ENCODE data around the gene PPP1R15A.
A peak's percentile ranks its signal among the peaks of the same experiment; 100 is the strongest.
"Not testable (repeated sequence)": the region's sequence is repeated elsewhere in the genome, so short reads cannot be mapped to it uniquely, and the experiment has no call there.

Gene PPP1R15A

GRCh38 chr19:48881741-48882657, 9.8 kb downstream of the PPP1R15A start:
- no peak for DNase-seq (ENCODE audit: low read depth)

DNA sequence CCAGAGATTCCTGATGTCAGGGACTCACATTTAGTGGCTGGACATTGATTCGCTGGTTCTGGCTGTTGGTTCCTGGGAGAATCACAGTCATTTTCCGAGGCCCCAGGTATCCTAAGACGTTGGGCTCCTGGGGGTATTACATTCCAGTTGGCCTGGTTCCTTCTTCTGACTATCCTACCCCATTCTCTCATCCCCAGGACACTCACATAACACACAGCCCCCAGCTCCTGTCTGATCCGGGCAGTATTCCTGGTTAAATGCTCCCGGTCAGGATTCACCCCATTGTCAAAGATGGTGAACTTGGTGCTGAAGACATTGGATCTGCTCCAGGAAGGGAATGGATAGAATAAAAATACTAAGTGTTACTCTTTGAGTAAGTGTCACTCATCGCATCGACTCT, 11.5 kb downstream of the PPP1R15A start:
- no peak for DNase-seq (ENCODE audit: low read depth)

DNA sequence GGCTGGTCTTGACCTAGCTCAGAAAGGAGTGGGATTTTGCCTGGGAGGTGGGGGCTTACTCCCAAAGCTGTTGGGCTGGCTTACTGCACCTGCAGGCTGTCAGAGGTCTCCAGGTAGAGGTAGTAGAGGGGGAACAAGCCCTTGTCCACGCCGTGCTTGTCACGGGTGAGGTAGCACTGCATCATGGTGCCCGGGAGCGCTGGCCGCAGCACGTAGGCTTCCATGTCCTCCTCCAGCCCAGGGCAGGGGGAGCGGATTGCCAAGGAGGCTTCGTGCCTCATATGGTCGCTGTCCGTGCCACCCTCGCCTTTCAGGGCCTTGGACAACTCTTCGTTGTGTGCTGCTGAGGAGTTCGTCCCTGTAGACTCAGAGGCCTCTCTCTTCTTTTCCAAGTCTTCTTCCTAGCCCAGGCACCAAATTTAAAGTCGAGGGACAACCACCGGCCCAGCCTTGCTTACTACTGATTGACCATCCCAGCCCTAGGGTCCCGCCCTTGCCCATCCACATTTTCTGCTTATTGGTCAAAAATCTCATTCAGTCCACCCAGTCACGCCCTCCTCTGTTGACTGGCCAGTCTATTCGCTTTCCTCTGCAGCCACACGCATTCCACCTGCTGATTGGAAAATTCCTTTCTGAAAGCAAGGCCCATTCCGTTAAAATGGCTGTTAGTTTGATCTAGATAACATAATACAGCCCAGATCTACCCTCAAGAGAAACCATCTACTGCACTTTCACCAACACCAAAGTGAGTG, 15.8 kb downstream of the PPP1R15A start:
- DNase-seq (ENCODE audit: low read depth) = no peak

DNA sequence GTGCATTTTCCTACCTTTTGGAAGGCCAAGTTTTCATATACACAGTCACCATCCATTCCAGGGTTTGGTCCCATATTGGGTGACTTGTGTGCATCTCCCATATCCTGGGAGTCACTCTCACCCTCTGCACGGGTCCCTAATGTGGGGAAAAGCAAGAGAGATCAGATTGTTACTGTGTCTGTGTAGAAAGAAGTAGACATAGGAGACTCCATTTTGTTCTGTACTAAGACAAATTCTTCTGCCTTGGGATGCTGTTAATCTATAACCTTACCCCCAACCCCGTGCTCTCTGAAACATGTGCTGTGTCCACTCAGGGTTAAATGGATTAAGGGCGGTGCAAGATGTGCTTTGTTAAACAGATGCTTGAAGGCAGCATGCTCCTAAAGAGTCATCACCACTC, 17.3 kb downstream of the PPP1R15A start:
- DNase-seq (ENCODE audit: low read depth) = not testable (repeated sequence)

GRCh38 chr19:48890551-48890950, 18.3 kb downstream of the PPP1R15A start:
- no peak for DNase-seq (ENCODE audit: low read depth)

- DNase-seq (ENCODE audit: low read depth) = no peak
These were observed 23.0 kb downstream of the PPP1R15A start for GRCh38 chr19:48895226-48895625.

GRCh38 chr19:48896191-48896720, 24.0 kb downstream of the PPP1R15A start:
- no peak for DNase-seq (ENCODE audit: low read depth)

- no peak for DNase-seq (ENCODE audit: low read depth)
These were observed 25.0 kb downstream of the PPP1R15A start for GRCh38 chr19:48897181-48897580.

GRCh38 chr19:48899386-48899749, 27.1 kb downstream of the PPP1R15A start:
- DNase-seq (ENCODE audit: low read depth) = not testable (repeated sequence)

- peak; percentile 95 for DNase-seq (ENCODE audit: low read depth)
These were observed 27.7 kb downstream of the PPP1R15A start, which contains the start of gene NUCB1 for GRCh38 chr19:48899781-48900476. Gene NUCB1 (plus strand): TSS chr19:48900312. CDS start chr19:48900797, 485 bp downstream.

DNA sequence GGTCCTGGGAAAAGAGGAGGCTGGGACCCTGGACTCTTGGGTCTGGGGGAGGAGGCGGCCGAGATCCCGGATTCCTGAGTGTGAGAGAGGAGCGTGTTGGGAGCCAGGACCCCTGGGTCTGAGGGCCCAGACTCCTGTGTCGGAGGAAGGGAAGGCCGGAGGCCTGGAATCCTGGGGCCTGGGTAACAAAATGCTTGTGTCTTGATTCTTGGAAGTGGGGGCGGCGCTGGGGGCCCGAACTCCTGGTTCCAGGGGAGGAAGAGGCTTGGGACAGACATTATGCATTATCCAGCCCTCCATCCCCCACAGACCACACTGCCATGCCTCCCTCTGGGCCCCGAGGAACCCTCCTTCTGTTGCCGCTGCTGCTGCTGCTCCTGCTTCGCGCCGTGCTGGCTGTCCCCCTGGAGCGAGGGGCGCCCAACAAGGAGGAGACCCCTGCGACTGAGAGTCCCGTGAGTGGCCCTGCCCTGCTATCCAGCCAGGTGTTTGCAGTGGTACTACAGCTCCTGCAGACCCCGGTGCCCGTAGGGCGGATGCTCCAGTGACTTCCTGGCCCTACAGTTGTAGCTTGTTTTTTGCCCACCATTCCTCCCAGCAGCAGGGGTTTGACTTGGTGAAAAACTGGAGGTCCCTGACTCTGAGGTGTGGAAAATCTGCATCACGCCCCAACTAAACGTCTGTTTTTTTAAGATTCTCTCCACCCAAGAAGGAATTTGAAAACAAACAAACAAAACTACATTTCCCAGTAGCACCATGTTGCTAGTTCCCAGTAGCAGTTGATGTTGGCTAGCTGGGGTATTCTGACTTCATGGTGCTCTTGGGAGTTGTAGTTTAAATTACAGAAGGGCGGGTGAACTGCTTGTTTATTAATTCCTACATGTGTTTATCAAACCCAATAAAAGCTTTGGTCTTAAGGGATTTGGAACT, 28.5 kb downstream of the PPP1R15A start:
- no peak for DNase-seq (ENCODE audit: low read depth)

- DNase-seq (ENCODE audit: low read depth) = not testable (repeated sequence)
These were observed 30.1 kb downstream of the PPP1R15A start for GRCh38 chr19:48902291-48902690.

- not testable (repeated sequence) for DNase-seq (ENCODE audit: low read depth)
These were observed 31.6 kb downstream of the PPP1R15A start for GRCh38 chr19:48903788-48904187.

DNA sequence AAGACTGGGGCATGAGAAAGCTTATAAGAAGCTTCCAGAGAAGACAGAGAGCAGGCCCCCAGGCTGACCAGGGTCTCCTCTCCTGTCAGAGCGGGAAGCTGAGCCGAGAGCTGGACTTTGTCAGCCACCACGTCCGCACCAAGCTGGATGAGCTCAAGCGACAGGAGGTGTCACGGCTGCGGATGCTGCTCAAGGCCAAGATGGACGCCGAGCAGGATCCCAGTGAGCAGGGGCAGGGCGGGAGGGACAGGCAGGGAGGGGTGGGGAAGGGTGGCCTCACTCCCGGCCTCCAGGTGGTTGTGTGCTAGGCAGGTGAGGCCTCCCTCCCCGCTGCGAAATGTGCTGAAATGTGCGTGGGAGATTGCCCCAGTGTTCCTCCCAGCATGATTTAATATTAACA, 33.4 kb downstream of the PPP1R15A start:
- no peak for DNase-seq (ENCODE audit: low read depth)

DNA sequence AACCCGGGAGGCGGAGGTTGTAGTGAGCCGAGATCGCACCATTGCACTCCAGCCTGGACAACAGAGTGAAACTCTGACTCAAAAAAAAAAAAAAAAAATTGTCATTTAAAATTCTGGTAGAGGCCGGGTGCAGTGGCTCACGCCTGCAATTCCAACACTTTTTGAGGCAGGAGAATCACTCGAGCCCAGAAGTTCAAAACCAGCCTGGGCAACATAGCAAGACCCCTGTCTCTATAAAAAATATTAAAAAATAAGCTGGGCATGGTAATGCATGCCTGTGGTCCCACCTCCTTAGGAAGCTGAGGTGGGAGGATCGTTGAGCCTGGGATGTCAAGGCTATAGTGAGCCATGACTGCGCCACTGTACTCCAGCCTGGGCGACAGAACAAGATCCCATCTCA, 34.1 kb downstream of the PPP1R15A start:
- no peak for DNase-seq (ENCODE audit: low read depth)

GRCh38 chr19:48907671-48908070, 35.5 kb downstream of the PPP1R15A start:
- DNase-seq (ENCODE audit: low read depth) = no peak

GRCh38 chr19:48909424-48910077, 37.3 kb downstream of the PPP1R15A start:
- DNase-seq (ENCODE audit: low read depth) = not testable (repeated sequence)

GRCh38 chr19:48910803-48911202, 38.6 kb downstream of the PPP1R15A start:
- no peak for DNase-seq (ENCODE audit: low read depth)

DNA sequence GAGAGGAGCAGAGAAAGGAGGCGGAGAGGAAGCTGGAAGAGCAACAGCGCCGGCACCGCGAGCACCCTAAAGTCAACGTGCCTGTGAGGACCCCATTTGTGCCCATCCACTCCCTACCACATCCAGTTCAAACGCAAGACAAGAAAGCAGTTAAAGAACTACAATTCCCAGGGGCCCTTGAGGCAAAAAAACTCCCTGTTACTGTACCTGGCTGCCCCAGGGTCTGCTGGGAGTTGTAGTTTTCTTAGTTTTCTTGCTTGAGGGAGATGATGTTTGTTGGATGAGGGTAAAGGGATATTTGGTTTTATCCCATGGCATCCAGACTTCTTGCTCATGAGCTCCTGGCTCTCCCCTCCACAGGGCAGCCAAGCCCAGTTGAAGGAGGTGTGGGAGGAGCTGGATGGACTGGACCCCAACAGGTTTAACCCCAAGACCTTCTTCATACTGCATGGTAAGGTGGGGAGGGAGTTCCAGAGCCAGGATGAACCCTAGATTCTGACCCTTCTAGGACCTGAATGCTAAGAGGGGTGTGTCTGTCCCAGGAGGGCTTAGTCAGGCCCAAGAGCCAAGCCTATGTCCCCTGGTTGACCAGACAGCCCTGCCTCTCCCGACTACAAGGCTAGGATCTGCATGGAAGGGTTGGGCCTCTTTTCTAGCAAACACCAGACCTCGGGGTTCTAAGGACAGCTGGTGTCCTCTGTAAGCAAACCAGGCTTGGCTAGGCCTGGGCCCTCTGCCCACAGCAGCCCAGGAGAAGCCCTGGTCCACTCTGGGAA, 41.1 kb downstream of the PPP1R15A start:
- DNase-seq (ENCODE audit: low read depth) = no peak

- no peak for DNase-seq (ENCODE audit: low read depth)
These were observed 42.0 kb downstream of the PPP1R15A start for GRCh38 chr19:48914181-48914580.

Measured in stimulated activated CD8-positive, alpha-beta memory T cell treated with anti-CD3 and anti-CD28 coated beads, Interleukin-12 subunit alpha, Interleukin-12 subunit beta, amount 100 ng/mL, for 4 hours (primary cell).